PC-3 (cell line): ENCODE results near the gene VAX1. TPM values are rescaled to one million over a fixed set of nuclear protein-coding genes. Genes with fewer than 3 reads are reported as not detected.

Experiments
- ATAC-seq: fragments of 200-7000 bp; cut with Tn5 transposase; 2 replicates; pipeline ENCODE4 v1.9.1; 2020; ENCODE audit warnings: mild to moderate bottlenecking, moderate library complexity
- BruUV-seq: library from RNA; stranded (reverse); fragments of 400-500 nt; replicated peaks from 2 replicates; lab custom pipeline; 2021; lab: Mats Ljungman, UMichigan
- CTCF ChIA-PET: fragments of 300-600 bp; sonication (Branson Sonifier 250); formaldehyde crosslinking; loops from one replicate; lab custom pipeline; 2022; ENCODE audit warnings: antibody characterized with exemption; lab: Charles Lee
- POLR2A ChIA-PET: fragments of 300-600 bp; sonication (Branson Sonifier 250); formaldehyde crosslinking; loops from one replicate; lab custom pipeline; 2022; ENCODE audit warnings: antibody characterized with exemption; ENCODE audit not compliant: unreplicated experiment; lab: Charles Lee
- DNase-seq: peaks from one replicate; pipeline ENCODE4 v3.0.0-alpha.2; 2015
- H2AFZ ChIP-seq: fragments of 300-600 bp; sonication (generic); 2 replicates; pipeline ENCODE4 v1.6.0; 2016; ENCODE audit warnings: antibody characterized with exemption, low read length
- H3F3A ChIP-seq: fragments of 300-600 bp; sonication (generic); one replicate; pipeline ENCODE4 v1.6.0; 2017; ENCODE audit warnings: antibody characterized with exemption, low read length, control low read depth, mild to moderate bottlenecking; ENCODE audit not compliant: unreplicated experiment
- H3K27ac ChIP-seq: fragments of 300-600 bp; sonication (generic); 2 replicates; pipeline ENCODE4 v1.5.1; 2016; ENCODE audit warnings: mild to moderate bottlenecking, low read length
- H3K27me3 ChIP-seq: fragments of 300-600 bp; sonication (generic); 2 replicates; pipeline ENCODE4 v1.6.1; 2016; ENCODE audit warnings: low read length, mixed read lengths
- H3K36me3 ChIP-seq: fragments of 300-600 bp; sonication (generic); 2 replicates; pipeline ENCODE4 v1.6.1; 2016; ENCODE audit warnings: low read depth, mixed run types, low read length, mixed read lengths
- H3K4me1 ChIP-seq: fragments of 300-600 bp; sonication (generic); 2 replicates; pipeline ENCODE4 v1.5.1; 2016; ENCODE audit warnings: low read length; ENCODE audit not compliant: insufficient read depth
- H3K4me2 ChIP-seq: fragments of 300-600 bp; sonication (generic); 2 replicates; pipeline ENCODE4 v1.6.0; 2016; ENCODE audit warnings: low read length
- H3K4me3 ChIP-seq: fragments of 300-600 bp; sonication (generic); 2 replicates; pipeline ENCODE4 v1.5.1; 2016; ENCODE audit warnings: mild to moderate bottlenecking, low read length, mixed read lengths
- H3K79me2 ChIP-seq: fragments of 300-600 bp; sonication (generic); 2 replicates; pipeline ENCODE4 v1.6.1; 2017; ENCODE audit warnings: low read length, mixed read lengths
- H3K9ac ChIP-seq: fragments of 300-600 bp; sonication (generic); 2 replicates; pipeline ENCODE4 v1.6.0; 2016; ENCODE audit warnings: mild to moderate bottlenecking, low read length
- H3K9me2 ChIP-seq: fragments of 300-600 bp; sonication (generic); replicated peaks from 2 replicates; pipeline ENCODE4 v1.6.1; 2016; ENCODE audit warnings: mixed run types, low read length, mixed read lengths
- H3K9me3 ChIP-seq: fragments of 300-600 bp; sonication (generic); 2 replicates; pipeline ENCODE4 v1.6.1; 2016; ENCODE audit warnings: low read length, mixed read lengths
- H4K20me1 ChIP-seq: fragments of 300-600 bp; sonication (generic); 2 replicates; pipeline ENCODE4 v1.6.1; 2016; ENCODE audit warnings: low read length, mixed read lengths
- CTCF ChIP-seq: fragments of 300-600 bp; sonication (generic); conservative IDR thresholded peaks from 2 replicates; pipeline ENCODE4 v1.5.1; 2017; ENCODE audit warnings: antibody characterized with exemption, low read depth, mild to moderate bottlenecking, low read length
- EZH2 ChIP-seq: fragments of 300-600 bp; sonication (generic); IDR thresholded peaks from one replicate; pipeline ENCODE4 v1.6.1; 2017; ENCODE audit warnings: antibody characterized with exemption, mild to moderate bottlenecking, low read length; ENCODE audit not compliant: unreplicated experiment
- EZH2phosphoT487 ChIP-seq: fragments of 300-600 bp; sonication (generic); IDR thresholded peaks from 2 replicates; pipeline ENCODE4 v1.6.1; 2018; ENCODE audit warnings: mild to moderate bottlenecking, antibody characterized with exemption, low read length, borderline replicate concordance
- intact Hi-C: fragments of 100-400 bp; cut with micrococcal nuclease; formaldehyde crosslinking; loops from 2 replicates; pipeline ENCODE4 v1.9.0; 2023
- total RNA-seq: library from RNA; depleted of rRNA; stranded (reverse); fragments of >200 nt; gene quantifications from 2 replicates; pipeline ENCODE4 v1.2.3, GENCODE V29; 2014

Gene VAX1
- total RNA-seq, 1 experiment from 2014 or later: 0.98 TPM

- Histone ChIP-seq H3K9me3 (no peaks in the 10 kb centered on the region), H4K20me1 (no peaks in the 10 kb centered on the region), H3K4me1 (0 out of 2 replicates have a peak, but pooled peaks cover 6% of the 10 kb centered on the region), H3K36me3 (no peaks in the 10 kb centered on the region), H3K79me2 (no peaks in the 10 kb centered on the region), H3K9ac (no peak overlapping the region), H3K4me2 (no peak overlapping the region), H3K27me3 (peaks cover 82% of the 10 kb centered on the region), H3F3A (no peaks in the 10 kb centered on the region), H3K4me3 (no peak overlapping the region), H3K27ac (no peak overlapping the region), H2AFZ (no peak overlapping the region), H3K9me2 (no peaks in the 10 kb centered on the region)
- POLR2A ChIA-PET: no interaction called here
- no peak for DNase-seq
- intact Hi-C loops: no loop called here
- ATAC-seq: no peak
- BruUV-seq: no TSS peak
- TF ChIP-seq EZH2phosphoT487 (no peak), EZH2 (no peak), CTCF (no peak)
- CTCF ChIA-PET: no interaction called here
These were observed 22.5 kb upstream of the VAX1 start for GRCh38 chr10:117160567-117160966.

- Histone ChIP-seq H3K4me2 (no peak overlapping the region), H3K27me3 (peaks cover 70% of the 10 kb centered on the region), H3K79me2 (no peaks in the 10 kb centered on the region), H3K9me2 (no peaks in the 10 kb centered on the region), H3K27ac (no peak overlapping the region), H3K4me3 (no peak overlapping the region), H3K9ac (no peak overlapping the region), H3K4me1 (no peaks in the 10 kb centered on the region), H3K36me3 (no peaks in the 10 kb centered on the region), H3F3A (no peaks in the 10 kb centered on the region), H3K9me3 (no peaks in the 10 kb centered on the region), H2AFZ (no peak overlapping the region), H4K20me1 (no peaks in the 10 kb centered on the region)
- no peak for DNase-seq
- no peak for TF ChIP-seq CTCF
- TF ChIP-seq EZH2: no peak
- TF ChIP-seq EZH2phosphoT487: no peak
- ChIA-PET POLR2A (no interaction called here), CTCF (no interaction called here)
- ATAC-seq: no peak
- no TSS peak for BruUV-seq
- intact Hi-C loops: no loop called here
These were observed 21.3 kb upstream of the VAX1 start for GRCh38 chr10:117159390-117159789.

GRCh38 chr10:117158297-117158696 is 20.2 kb upstream of the VAX1 start:
- intact Hi-C loops: no loop called here
- H3K27ac ChIP-seq: no peak overlapping the region
- TF ChIP-seq EZH2phosphoT487: no peak
- no peak for TF ChIP-seq CTCF
- no peak for TF ChIP-seq EZH2
- no peaks in the 10 kb centered on the region for H4K20me1 ChIP-seq
- DNase-seq (no peak), ATAC-seq (no peak)
- no peak overlapping the region for H3K9ac ChIP-seq
- no peaks in the 10 kb centered on the region for H3F3A ChIP-seq
- H3K36me3 ChIP-seq: no peaks in the 10 kb centered on the region
- no peak overlapping the region for H2AFZ ChIP-seq
- no peak overlapping the region for H3K4me2 ChIP-seq
- no peak overlapping the region for H3K4me3 ChIP-seq
- no peaks in the 10 kb centered on the region for H3K4me1 ChIP-seq
- no TSS peak for BruUV-seq
- no peaks in the 10 kb centered on the region for H3K9me3 ChIP-seq
- H3K79me2 ChIP-seq: no peaks in the 10 kb centered on the region
- no peaks in the 10 kb centered on the region for H3K9me2 ChIP-seq
- ChIA-PET CTCF (no interaction called here), POLR2A (no interaction called here)
- H3K27me3 ChIP-seq: peaks cover 60% of the 10 kb centered on the region
